Measurements from ENCODE around the gene DAZAP1. TPM values are rescaled to one million over a fixed set of nuclear protein-coding genes. Genes with fewer than 3 reads are reported as not detected.

The DAZAP1 gene
- total and polyA plus RNA-seq, 8 donors = 35.3 to 67.4 (median 55.1) TPM

DNA sequence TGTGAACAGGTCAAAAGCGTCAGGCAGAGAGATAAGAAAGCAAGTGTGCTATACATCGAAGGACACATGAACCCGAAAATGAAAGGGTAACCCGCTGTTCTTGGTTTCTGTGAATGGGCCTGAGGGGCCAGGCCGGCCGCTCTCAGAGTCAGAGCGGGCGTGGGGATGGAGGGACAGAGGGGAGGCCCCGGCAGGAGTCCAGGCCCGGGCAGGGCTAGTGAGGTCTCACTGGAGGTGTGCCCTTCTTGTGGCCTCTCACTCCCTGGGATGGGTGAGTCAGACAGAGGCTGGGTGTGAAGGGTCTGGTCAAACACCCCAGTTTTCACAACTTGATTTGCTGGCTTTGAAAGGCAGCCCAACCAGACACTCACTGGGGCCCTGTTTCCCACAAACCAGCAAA lies 41.1 kb upstream of the DAZAP1 start:
- ATAC-seq (no peak), DNase-seq (no peak), FAIRE-seq (no peak)
- peaks cover 0 to 2% (median 0%) of the 10 kb centered on the region in 3 donors for H3K4me1 ChIP-seq
- WGBS, 2 donors = 94 to 97% methylated on average over 10 of the region's 10 CpGs
- H3K27ac ChIP-seq = no peak overlapping the region
- intact Hi-C loops (cut with DNase I) = no loop called here
- peaks cover 0 to 34% (median 3%) of the 10 kb centered on the region in 3 donors for H3K36me3 ChIP-seq
- no peaks in the 10 kb centered on the region for H3K9me3 ChIP-seq
- no peaks in the 10 kb centered on the region for H3K27me3 ChIP-seq
- H3K4me3 ChIP-seq = no peak overlapping the region
- TF ChIP-seq, protein P1, sequence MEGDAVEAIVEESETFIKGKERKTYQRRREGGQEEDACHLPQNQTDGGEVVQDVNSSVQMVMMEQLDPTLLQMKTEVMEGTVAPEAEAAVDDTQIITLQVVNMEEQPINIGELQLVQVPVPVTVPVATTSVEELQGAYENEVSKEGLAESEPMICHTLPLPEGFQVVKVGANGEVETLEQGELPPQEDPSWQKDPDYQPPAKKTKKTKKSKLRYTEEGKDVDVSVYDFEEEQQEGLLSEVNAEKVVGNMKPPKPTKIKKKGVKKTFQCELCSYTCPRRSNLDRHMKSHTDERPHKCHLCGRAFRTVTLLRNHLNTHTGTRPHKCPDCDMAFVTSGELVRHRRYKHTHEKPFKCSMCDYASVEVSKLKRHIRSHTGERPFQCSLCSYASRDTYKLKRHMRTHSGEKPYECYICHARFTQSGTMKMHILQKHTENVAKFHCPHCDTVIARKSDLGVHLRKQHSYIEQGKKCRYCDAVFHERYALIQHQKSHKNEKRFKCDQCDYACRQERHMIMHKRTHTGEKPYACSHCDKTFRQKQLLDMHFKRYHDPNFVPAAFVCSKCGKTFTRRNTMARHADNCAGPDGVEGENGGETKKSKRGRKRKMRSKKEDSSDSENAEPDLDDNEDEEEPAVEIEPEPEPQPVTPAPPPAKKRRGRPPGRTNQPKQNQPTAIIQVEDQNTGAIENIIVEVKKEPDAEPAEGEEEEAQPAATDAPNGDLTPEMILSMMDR (IDR thresholded peaks at IDR 0.05) = no peak

DNA sequence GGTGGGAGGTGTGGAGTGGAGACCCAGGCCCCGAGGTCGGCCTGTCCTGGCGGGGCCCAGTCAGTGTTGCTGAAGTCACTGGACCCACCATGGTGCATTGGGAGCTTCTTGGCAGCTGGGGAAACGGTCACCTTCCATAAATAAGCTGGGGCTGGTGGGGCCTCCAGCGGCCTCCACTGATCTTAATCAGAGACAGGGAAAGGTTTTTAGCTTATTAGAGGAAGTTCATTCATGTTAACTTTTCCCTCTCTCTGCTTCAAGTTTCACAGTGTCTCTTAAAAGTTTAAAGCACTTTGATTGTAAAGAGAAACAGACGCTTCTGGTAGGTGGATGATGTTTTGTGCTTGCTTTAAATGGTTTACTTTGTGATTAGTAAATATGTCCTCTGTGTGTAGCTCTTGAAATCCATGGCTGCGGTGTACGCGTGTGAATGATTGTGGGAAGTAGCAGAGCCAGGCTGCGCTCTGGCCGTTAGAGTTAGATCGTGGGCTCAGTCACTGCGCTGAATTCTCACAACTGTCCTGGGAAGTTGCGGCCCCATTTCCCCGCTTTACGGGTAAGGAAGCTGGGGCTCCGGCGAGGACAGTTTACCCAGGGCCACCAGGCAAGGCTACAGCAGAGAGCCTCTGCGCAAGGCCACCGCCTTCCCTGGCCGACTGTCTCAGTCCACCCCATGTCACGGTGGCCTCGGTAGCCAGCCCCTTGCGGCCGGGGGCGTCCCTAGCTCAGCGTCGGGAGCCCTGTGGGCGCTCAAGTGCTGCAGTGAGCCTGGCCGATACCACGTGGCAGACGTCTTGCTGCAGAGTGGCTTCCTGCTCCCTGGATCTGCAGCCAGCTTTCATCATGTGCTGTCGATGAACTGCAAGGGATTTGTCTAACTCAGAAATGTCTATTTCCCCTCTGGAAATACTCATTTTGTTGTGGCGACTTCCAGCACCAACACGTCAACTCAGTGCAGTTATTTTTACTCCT lies 40.2 kb upstream of the DAZAP1 start:
- Histone ChIP-seq H3K27me3 (no peaks in the 10 kb centered on the region), H3K36me3 (peaks cover 0 to 34% (median 3%) of the 10 kb centered on the region in 3 donors), H3K9me3 (no peaks in the 10 kb centered on the region), H3K4me3 (no peak overlapping the region), H3K4me1 (no peaks in the 10 kb centered on the region), H3K27ac (no peak overlapping the region)
- DNase-seq (no peak), ATAC-seq (peak in 1 of 4 donors; percentile 47), FAIRE-seq (no peak)
- TF ChIP-seq, protein P1 (IDR thresholded peaks at IDR 0.05) = no peak
- intact Hi-C loops (cut with DNase I) = no loop called here
- 90 to 92% methylated on average over 35 of the region's 35 CpGs for WGBS, 2 donors

DNA sequence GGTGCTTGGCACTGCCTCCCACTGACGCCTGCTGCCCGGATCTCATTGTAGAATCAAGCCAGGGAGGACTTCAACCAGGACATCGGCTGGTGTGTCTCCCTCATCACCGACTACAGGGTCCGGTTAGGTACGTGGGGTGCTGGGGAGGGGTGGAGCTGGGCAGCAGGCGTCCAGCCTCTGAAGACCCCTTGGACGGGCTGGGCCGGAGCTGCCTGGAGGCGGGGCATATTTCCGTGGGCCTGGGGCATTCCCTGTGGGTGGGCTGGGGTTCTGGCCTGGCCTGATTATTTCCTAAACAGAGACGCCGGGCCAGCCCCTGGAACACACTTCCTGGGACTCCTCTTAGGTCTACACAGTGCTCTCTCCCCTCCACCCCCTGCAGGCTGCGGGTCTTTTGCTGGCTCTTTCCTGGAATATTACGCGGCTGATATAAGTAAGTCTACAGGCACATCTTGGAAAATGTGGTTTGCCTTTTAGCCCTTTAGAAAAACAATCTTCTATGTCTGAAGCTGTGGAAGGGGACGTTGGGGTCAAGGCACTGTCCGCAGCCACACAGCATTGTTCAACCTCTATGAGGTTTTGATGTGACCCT lies 38.1 kb upstream of the DAZAP1 start:
- Histone ChIP-seq H3K27me3 (no peaks in the 10 kb centered on the region), H3K36me3 (peaks cover 0 to 42% (median 3%) of the 10 kb centered on the region in 3 donors), H3K4me1 (peaks cover 6 to 13% (median 6%) of the 10 kb centered on the region in 3 donors), H3K9me3 (no peaks in the 10 kb centered on the region), H3K4me3 (no peak overlapping the region), H3K27ac (no peak overlapping the region)
- DNase-seq (peak in 1 of 6 donors; percentile 62), ATAC-seq (no peak), FAIRE-seq (no peak)
- intact Hi-C loops (cut with DNase I) = no loop called here
- 95% methylated on average over 18 of the region's 18 CpGs for WGBS, 2 donors
- TF ChIP-seq, protein P1 (IDR thresholded peaks at IDR 0.05) = no peak

DNA sequence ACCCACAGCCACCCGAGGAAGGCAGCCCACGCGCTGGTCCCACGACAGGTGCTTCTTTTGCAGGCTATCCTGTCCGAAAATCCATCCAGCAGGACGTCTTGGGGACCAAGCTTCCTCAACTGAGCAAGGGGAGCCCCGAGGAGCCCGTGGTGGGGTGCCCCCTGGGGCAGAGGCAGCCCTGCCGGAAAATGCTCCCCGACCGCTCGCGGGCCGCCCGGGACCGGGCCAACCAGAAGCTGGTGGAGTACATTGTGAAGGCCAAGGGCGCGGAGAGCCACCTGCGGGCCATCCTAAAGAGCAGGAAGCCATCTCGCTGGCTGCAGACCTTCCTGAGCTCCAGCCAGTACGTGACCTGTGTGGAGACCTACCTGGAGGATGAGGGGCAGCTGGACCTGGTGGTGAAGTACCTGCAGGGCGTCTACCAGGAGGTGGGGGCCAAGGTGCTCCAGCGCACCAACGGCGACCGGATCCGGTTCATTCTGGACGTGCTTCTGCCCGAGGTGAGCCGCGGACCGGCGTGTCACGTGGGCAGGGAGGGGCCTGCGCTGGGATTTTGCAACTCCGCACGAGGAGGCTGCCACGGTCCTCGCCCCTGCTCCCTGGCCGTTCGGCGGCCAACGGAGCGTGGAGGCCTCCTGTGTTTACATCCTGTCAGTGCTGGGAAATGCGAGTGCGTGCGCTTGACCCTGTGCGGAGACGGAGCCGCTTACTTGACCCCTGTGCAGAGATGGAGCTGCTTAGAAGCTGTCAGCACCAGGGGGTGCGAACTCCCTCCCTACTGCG lies 36.6 kb upstream of the DAZAP1 start:
- Histone ChIP-seq H3K4me3 (no peak overlapping the region), H3K36me3 (peaks cover 0 to 44% (median 3%) of the 10 kb centered on the region in 3 donors), H3K4me1 (peaks cover 6 to 13% (median 6%) of the 10 kb centered on the region in 3 donors), H3K27ac (no peak overlapping the region), H3K9me3 (no peaks in the 10 kb centered on the region), H3K27me3 (no peaks in the 10 kb centered on the region)
- DNase-seq = peak in 1 of 6 donors; percentile 36
- ATAC-seq = no peak
- WGBS, 2 donors = 94 to 96% methylated on average over 52 of the region's 52 CpGs
- intact Hi-C loops (cut with DNase I) = no loop called here
- TF ChIP-seq, protein P1 (IDR thresholded peaks at IDR 0.05) = no peak
- no peak for FAIRE-seq

Data from pancreas (tissue), 10 donors.